T-cell (primary cell): ENCODE measurements around the gene SLC27A1. TPM values are rescaled to one million over a fixed set of nuclear protein-coding genes. Genes with fewer than 3 reads are reported as not detected.

Experiments
- ATAC-seq, 4 experiments: fragments of 200-7000 bp in 3 of 4; fragments of 150-1000 bp in 1 of 4; cut with Tn5 transposase; replicated peaks in 1 of 4; 1 replicate in 3 of 4; 2 replicates in 1 of 4; pipeline ENCODE4 v1.10.0; 2021; ENCODE audit warnings: moderate library complexity in 3 of 4, mild to moderate bottlenecking in 2 of 4, moderate number of reproducible peaks in 1 of 4
- CTCF ChIA-PET, 2 donors: fragments of 300-600 bp; sonication (Branson Sonifier 250); formaldehyde crosslinking; loops; one replicate each; lab custom pipeline; 2022; ENCODE audit warnings: antibody characterized with exemption in 2 of 2; lab: Charles Lee
- POLR2A ChIA-PET, 2 donors: fragments of 300-600 bp; sonication (Branson Sonifier 250); formaldehyde crosslinking; loops; one replicate each; lab custom pipeline; 2022; ENCODE audit warnings: antibody characterized with exemption in 2 of 2; lab: Charles Lee
- DNase-seq, 35 experiments: peaks; one replicate each; pipeline versions ENCODE4 v3.0.0 to v3.0.0-alpha.2; 2013 to 2023
- H3K27ac ChIP-seq: one replicate; pipeline ENCODE4 v1.5.1; 2013; ENCODE audit warnings: low read length
- H3K27me3 ChIP-seq, 2 experiments: replicated peaks in 1 of 2; 1 replicate in 1 of 2; 2 replicates in 1 of 2; pipeline versions ENCODE4 v1.6.1 to v1.7.0; 2013; ENCODE audit warnings: low read length in 1 of 2, mixed read lengths in 1 of 2; ENCODE audit not compliant: control insufficient read depth in 2 of 2, insufficient read depth in 2 of 2; ENCODE audit errors: extremely low read depth in 1 of 2
- H3K36me3 ChIP-seq, 2 donors: 1 replicate in 1 of 2; 2 replicates in 1 of 2; pipeline versions ENCODE4 v1.6.1 to v1.7.0; 2013; ENCODE audit warnings: low read length in 1 of 2; ENCODE audit not compliant: control insufficient read depth in 2 of 2, insufficient read depth in 1 of 2; ENCODE audit errors: extremely low read depth in 1 of 2
- H3K4me1 ChIP-seq, 2 experiments: 1 replicate in 1 of 2; 2 replicates in 1 of 2; pipeline versions ENCODE4 v1.6.1 to v1.7.0; 2013; ENCODE audit warnings: low read length in 2 of 2, mixed read lengths in 1 of 2; ENCODE audit not compliant: insufficient read depth in 2 of 2, control insufficient read depth in 1 of 2; ENCODE audit errors: extremely low read depth in 1 of 2
- H3K4me3 ChIP-seq, 2 donors: 1 replicate in 1 of 2; 2 replicates in 1 of 2; pipeline versions ENCODE4 v1.5.1 to v1.7.0; 2013; ENCODE audit warnings: mild to moderate bottlenecking in 2 of 2, low read length in 1 of 2, moderate library complexity in 1 of 2; ENCODE audit not compliant: control insufficient read depth in 1 of 2; ENCODE audit errors: extremely low read depth in 1 of 2
- H3K9me3 ChIP-seq: 2 replicates; pipeline ENCODE4 v1.7.0; 2013
- H3K27ac Mint-ChIP-seq, 2 donors: one replicate each; pipeline ENCODE4 v1.8.0; 2020 to 2021; ENCODE audit warnings: mild to moderate bottlenecking in 2 of 2, mixed read lengths in 2 of 2
- H3K27me3 Mint-ChIP-seq, 2 donors: one replicate each; pipeline ENCODE4 v1.8.0; 2021 to 2022; ENCODE audit warnings: mixed read lengths in 2 of 2
- H3K36me3 Mint-ChIP-seq: one replicate; pipeline ENCODE4 v1.8.0; 2021; ENCODE audit warnings: mixed read lengths
- H3K4me1 Mint-ChIP-seq, 3 donors: one replicate each; pipeline ENCODE4 v1.8.0; 2020 to 2022; ENCODE audit warnings: mixed read lengths in 3 of 3, mild to moderate bottlenecking in 1 of 3
- H3K4me3 Mint-ChIP-seq, 3 donors: one replicate each; pipeline ENCODE4 v1.8.0; 2020 to 2022; ENCODE audit warnings: mild to moderate bottlenecking in 3 of 3, mixed read lengths in 3 of 3, moderate library complexity in 3 of 3
- H3K9me3 Mint-ChIP-seq, 3 donors: one replicate each; pipeline ENCODE4 v1.8.0; 2020 to 2022; ENCODE audit warnings: mixed read lengths in 3 of 3
- WGBS: methylation state at CpG from one replicate; pipeline ENCODE4 v1.1.5; 2013; ENCODE audit warnings: missing lambda C conversion rate; ENCODE audit not compliant: insufficient coverage; 5-methylcytosine and 5-hydroxymethylcytosine counted together
- total RNA-seq, 35 experiments: library from RNA in 6 of 35; stranded (reverse) in 6 of 35; fragments of 120-200 nt in 1 of 35; gene quantifications; one replicate each; pipeline versions ENCODE4 v1.2.1 to v1.2.4 and lab custom pipeline; 2013 to 2026

The SLC27A1 gene
- total RNA-seq, 5 donors from 2014 or later (not counting 1 experiment from before 2014, with no cell fraction given) = 5.9 to 13.3 (median 10.5) TPM

DNA sequence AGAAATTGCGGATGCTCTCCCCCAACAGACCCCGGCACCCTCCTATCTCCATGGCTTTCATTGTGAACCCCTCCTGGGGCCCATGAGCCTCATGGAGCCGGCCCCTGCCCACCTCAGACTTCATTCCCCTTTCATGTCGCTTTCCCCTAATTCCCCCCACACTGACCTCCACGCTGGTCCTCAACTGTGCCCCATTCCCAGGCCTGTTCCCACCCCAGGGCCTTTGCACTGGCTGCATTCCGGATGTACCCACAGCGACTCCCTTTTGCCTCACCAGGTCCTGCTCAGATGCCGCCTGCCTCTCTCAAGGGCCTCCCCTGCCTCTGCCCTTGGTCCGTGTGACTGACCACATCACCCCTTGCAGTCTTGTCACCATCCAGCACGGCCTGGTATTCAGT, 13.3 kb downstream of the SLC27A1 start:
- WGBS = 95% methylated on average over 10 of the region's 10 CpGs
- peaks cover 0 to 2% of the 10 kb centered on the region in 2 experiments for H3K27me3 ChIP-seq
- peaks cover 9 to 27% of the 10 kb centered on the region in 2 experiments for H3K4me1 ChIP-seq
- Mint-ChIP-seq H3K4me1 (peaks cover 12 to 14% (median 13%) of the 10 kb centered on the region in 3 donors), H3K27ac (no peak overlapping the region), H3K36me3 (no peaks in the 10 kb centered on the region), H3K27me3 (no peaks in the 10 kb centered on the region), H3K9me3 (no peaks in the 10 kb centered on the region), H3K4me3 (no peak overlapping the region)
- DNase-seq (no peak), ATAC-seq (no peak)
- POLR2A ChIA-PET = no interaction called here
- CTCF ChIA-PET = no interaction called here
- no peak overlapping the region for H3K27ac ChIP-seq
- no peaks in the 10 kb centered on the region for H3K9me3 ChIP-seq
- H3K36me3 ChIP-seq = no peaks in the 10 kb centered on the region
- H3K4me3 ChIP-seq = no peak overlapping the region

DNA sequence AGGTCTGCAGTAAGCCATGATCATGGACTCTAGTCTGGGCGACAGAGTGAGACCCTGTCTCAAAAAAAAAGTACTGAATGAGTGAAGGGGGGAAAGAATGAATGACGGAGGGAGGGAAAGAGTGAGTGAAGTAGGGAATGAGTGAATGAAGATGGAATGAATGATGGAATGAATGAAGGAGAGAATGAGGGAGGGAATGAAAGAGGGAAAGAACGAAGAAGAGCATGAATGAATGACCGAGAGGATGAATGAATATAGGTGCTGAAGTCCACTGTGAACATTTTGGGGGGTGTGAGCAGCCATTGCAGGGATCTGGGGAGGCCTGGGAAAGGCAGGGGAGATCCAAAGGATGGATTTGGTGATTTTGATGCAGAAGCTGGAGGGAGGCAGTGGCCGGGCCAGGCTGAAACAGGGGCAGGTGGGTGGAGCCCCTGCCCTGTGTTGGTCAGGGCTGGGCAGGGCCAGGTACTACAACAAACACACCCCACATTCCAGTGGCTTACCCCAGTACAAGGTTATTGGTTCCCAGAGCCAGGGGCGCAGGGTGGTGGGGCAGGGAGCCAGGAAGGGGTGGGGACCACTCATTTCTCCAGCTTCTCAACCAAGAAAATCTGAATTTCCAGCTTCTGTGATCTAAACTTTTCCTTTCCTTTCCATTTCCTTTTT, 14.3 kb downstream of the SLC27A1 start:
- H3K4me3 ChIP-seq = no peak overlapping the region
- H3K27me3 ChIP-seq = peaks cover 0 to 2% of the 10 kb centered on the region in 2 experiments
- H3K4me3 Mint-ChIP-seq = no peak overlapping the region
- ChIA-PET CTCF (no interaction called here), POLR2A (interaction anchor here in 1 of 2 donors (0.6 kb wide), 1 partner anchor 12 kb away, joined by 4 read pairs; no protein-coding TSS in a partner anchor)
- WGBS = 82% methylated on average over 4 of the region's 6 CpGs
- H3K27ac Mint-ChIP-seq = no peak overlapping the region
- H3K9me3 Mint-ChIP-seq = no peaks in the 10 kb centered on the region
- DNase-seq (no peak), ATAC-seq (no peak)
- no peaks in the 10 kb centered on the region for H3K36me3 ChIP-seq
- no peaks in the 10 kb centered on the region for H3K36me3 Mint-ChIP-seq
- H3K27ac ChIP-seq = no peak overlapping the region
- H3K9me3 ChIP-seq = no peaks in the 10 kb centered on the region
- peaks cover 20 to 25% (median 24%) of the 10 kb centered on the region in 3 donors for H3K4me1 Mint-ChIP-seq
- H3K4me1 ChIP-seq = peaks cover 18 to 38% of the 10 kb centered on the region in 2 experiments
- no peaks in the 10 kb centered on the region for H3K27me3 Mint-ChIP-seq

DNA sequence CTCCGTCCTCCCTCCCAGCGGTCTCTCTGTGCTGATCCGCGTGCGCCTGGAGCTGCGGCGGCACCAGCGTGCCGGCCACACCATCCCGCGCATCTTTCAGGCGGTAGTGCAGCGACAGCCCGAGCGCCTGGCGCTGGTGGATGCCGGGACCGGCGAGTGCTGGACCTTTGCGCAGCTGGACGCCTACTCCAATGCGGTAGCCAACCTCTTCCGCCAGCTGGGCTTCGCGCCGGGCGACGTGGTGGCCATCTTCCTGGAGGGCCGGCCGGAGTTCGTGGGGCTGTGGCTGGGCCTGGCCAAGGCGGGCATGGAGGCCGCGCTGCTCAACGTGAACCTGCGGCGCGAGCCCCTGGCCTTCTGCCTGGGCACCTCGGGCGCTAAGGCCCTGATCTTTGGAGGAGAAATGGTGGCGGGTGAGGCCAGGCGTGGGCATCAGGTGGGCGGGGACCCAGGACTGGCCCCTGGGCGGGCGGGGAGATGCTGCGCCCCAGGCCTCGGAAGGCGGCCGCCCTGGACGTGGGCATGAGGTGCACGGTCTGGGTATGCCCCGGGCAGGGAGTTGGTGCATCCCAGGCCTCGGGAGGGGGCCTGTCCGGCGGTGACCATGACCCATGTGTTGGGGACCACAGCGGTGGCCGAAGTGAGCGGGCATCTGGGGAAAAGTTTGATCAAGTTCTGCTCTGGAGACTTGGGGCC, 16.4 kb downstream of the SLC27A1 start:
- Mint-ChIP-seq H3K27ac (no peak overlapping the region), H3K4me3 (no peak overlapping the region), H3K36me3 (no peaks in the 10 kb centered on the region), H3K4me1 (peaks cover 34 to 41% (median 40%) of the 10 kb centered on the region in 3 donors), H3K9me3 (no peaks in the 10 kb centered on the region), H3K27me3 (no peaks in the 10 kb centered on the region)
- CTCF ChIA-PET = no interaction called here
- POLR2A ChIA-PET = no interaction called here
- Histone ChIP-seq H3K9me3 (no peaks in the 10 kb centered on the region), H3K27ac (no peak overlapping the region), H3K4me1 (peaks cover 25 to 54% of the 10 kb centered on the region in 2 experiments), H3K36me3 (no peaks in the 10 kb centered on the region), H3K27me3 (peaks cover 0 to 1% of the 10 kb centered on the region in 2 experiments), H3K4me3 (no peak overlapping the region)
- WGBS = 98% methylated on average over 53 of the region's 58 CpGs
- no peak for DNase-seq
- no peak for ATAC-seq

DNA sequence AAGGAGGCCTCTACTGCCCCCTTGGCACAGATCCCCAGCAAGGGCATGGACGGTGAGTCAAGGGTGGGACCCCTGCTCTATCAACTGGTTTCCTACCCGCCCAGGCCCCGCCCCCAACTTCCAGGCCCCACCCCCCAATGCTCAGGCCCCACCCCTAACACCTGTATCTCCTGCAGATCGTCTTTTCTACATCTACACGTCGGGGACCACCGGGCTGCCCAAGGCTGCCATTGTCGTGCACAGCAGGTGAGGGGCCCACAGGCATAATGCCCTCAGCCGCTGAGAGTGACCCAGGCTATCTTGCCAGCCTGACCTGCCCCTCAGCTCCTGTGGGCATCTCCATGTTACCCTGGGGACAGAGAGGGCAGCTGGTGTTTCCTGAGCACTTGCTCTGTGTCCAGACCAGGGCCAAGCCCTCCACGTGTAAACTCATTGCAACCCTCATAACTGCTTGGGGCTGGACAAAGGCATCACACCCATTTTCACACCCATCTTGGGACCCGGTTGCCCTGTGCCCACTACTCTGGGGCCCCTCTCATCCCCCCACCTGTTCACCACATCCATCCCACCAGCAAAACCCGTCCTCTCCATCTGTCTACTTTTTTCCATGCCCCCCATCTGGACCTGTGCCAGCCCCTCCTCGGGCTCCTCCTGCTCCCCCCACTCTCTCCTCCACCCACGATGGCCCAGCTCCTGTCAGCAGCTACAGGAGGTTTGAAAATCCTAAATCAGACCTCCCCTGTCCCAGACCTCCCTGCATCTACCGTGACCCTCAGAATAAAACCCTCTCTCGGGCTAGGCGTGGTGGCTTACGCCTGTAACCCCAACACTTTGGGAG, 17.2 kb downstream of the SLC27A1 start:
- no peaks in the 10 kb centered on the region for H3K9me3 ChIP-seq
- Mint-ChIP-seq H3K4me1 (peaks cover 34 to 45% (median 43%) of the 10 kb centered on the region in 3 donors), H3K27ac (peak overlapping the region in 1 of 2 donors; percentile 92), H3K4me3 (peak overlapping the region in 2 of 3 donors; percentile 9 to 63), H3K9me3 (no peaks in the 10 kb centered on the region), H3K36me3 (no peaks in the 10 kb centered on the region), H3K27me3 (no peaks in the 10 kb centered on the region)
- WGBS = 85% methylated on average over 15 of the region's 18 CpGs
- POLR2A ChIA-PET = no interaction called here
- no peak overlapping the region for H3K4me3 ChIP-seq
- H3K4me1 ChIP-seq = peaks cover 25 to 54% of the 10 kb centered on the region in 2 experiments
- H3K27ac ChIP-seq = peak overlapping the region; percentile 65
- no peaks in the 10 kb centered on the region for H3K27me3 ChIP-seq
- CTCF ChIA-PET = no interaction called here
- DNase-seq = no peak
- ATAC-seq = no peak
- H3K36me3 ChIP-seq = no peaks in the 10 kb centered on the region

DNA sequence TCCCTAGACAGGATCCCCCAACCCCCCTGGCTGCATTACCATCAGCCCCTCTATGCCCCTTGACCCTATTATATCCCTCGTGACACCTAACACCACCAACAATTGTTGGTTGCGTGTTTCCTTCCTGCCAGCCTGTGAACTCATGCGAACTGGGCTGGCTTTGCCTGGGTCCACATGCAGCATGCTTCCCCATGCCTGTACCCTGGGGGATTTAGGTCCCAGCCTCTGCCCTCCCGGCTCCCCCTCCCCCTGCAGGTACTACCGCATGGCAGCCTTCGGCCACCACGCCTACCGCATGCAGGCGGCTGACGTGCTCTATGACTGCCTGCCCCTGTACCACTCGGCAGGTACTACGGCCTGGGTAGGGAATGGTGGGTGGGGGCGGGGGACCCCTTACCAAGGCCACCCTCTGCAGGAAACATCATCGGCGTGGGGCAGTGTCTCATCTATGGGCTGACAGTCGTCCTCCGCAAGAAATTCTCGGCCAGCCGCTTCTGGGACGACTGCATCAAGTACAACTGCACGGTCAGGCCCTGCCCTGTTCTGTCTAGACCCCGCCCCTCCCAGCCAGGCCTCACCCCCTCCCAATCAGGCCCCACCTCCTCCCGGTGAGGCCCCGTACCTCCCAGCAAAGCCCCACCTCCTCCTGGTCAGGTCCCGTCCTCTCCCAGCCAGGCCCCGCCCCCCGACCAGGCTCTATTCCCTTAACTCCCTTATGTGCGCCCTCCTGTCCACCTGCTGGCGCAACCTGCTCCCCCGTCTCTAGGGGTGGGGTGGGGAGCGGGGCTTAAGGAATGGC, 18.5 kb downstream of the SLC27A1 start:
- DNase-seq (peak in 34 of 35 experiments; percentile 35 to 80 (median 60)), ATAC-seq (peak; percentile 82 to 90 (median 86))
- Mint-ChIP-seq H3K4me1 (peaks cover 34 to 45% (median 43%) of the 10 kb centered on the region in 3 donors), H3K27ac (peak overlapping the region; percentile 86 to 92), H3K4me3 (peak overlapping the region; percentile 62 to 69 (median 63)), H3K9me3 (no peaks in the 10 kb centered on the region), H3K27me3 (no peaks in the 10 kb centered on the region), H3K36me3 (no peaks in the 10 kb centered on the region)
- ChIA-PET POLR2A (no interaction called here), CTCF (no interaction called here)
- no peaks in the 10 kb centered on the region for H3K9me3 ChIP-seq
- H3K4me1 ChIP-seq = peaks cover 25 to 54% of the 10 kb centered on the region in 2 experiments
- no peaks in the 10 kb centered on the region for H3K36me3 ChIP-seq
- H3K4me3 ChIP-seq = peak overlapping the region; percentile 36 to 54
- no peaks in the 10 kb centered on the region for H3K27me3 ChIP-seq
- H3K27ac ChIP-seq = peak overlapping the region; percentile 65
- WGBS = 48% methylated on average over 15 of the region's 31 CpGs
